CD4-positive, alpha-beta T cell (primary cell): ENCODE data around the gene CARS1. TPM values are rescaled to one million over a fixed set of nuclear protein-coding genes. Genes with fewer than 3 reads are reported as not detected.

Experiments
- ATAC-seq: fragments of 200-7000 bp; cut with Tn5 transposase; one replicate; pipeline ENCODE4 v1.10.0; 2022; ENCODE audit warnings: mild to moderate bottlenecking; ENCODE audit not compliant: poor library complexity
- CTCF ChIA-PET: fragments of 350-600 bp; sonication (Branson Sonifier 250); formaldehyde crosslinking; loops from one replicate; lab custom pipeline; 2021; ENCODE audit warnings: antibody characterized with exemption, inconsistent platforms; lab: Charles Lee
- POLR2A ChIA-PET: fragments of 350-600 bp; sonication (Branson Sonifier 250); formaldehyde crosslinking; loops from one replicate; lab custom pipeline; 2021; ENCODE audit warnings: antibody characterized with exemption, inconsistent platforms; lab: Charles Lee
- DNase-seq, 14 experiments: peaks; one replicate each; pipeline ENCODE4 v3.0.0-alpha.2; 2013 to 2020; ENCODE audit warnings: mixed read lengths in 2 of 14
- H3K27ac ChIP-seq, 2 donors: one replicate each; pipeline versions ENCODE4 v1.5.1 to v1.7.0; 2013; ENCODE audit warnings: low read length in 2 of 2, low read depth in 1 of 2, mild to moderate bottlenecking in 1 of 2
- H3K27me3 ChIP-seq, 2 experiments: 1 replicate in 1 of 2; 2 replicates in 1 of 2; pipeline versions ENCODE4 v1.6.1 to v1.7.0; 2013; ENCODE audit warnings: low read length in 2 of 2, control low read depth in 1 of 2, mild to moderate bottlenecking in 1 of 2, moderate library complexity in 1 of 2; ENCODE audit not compliant: insufficient read depth in 2 of 2, control insufficient read depth in 1 of 2
- H3K36me3 ChIP-seq: one replicate; pipeline ENCODE4 v1.6.1; 2013; ENCODE audit warnings: low read length, control low read depth; ENCODE audit not compliant: insufficient read depth
- H3K4me1 ChIP-seq: one replicate; pipeline ENCODE4 v1.6.1; 2013; ENCODE audit warnings: low read length, control low read depth; ENCODE audit not compliant: insufficient read depth
- H3K4me3 ChIP-seq: one replicate; pipeline ENCODE4 v1.5.1; 2013; ENCODE audit warnings: mild to moderate bottlenecking, low read length, moderate library complexity
- H3K9me3 ChIP-seq, 2 experiments: 1 replicate in 1 of 2; 2 replicates in 1 of 2; pipeline versions ENCODE4 v1.6.1 to v1.7.0; 2013; ENCODE audit warnings: low read length in 2 of 2, mild to moderate bottlenecking in 2 of 2, control low read depth in 1 of 2, moderate library complexity in 1 of 2; ENCODE audit not compliant: control insufficient read depth in 1 of 2, insufficient read depth in 1 of 2
- H3K27ac Mint-ChIP-seq: one replicate; pipeline ENCODE4 v1.8.0; 2020; ENCODE audit warnings: mixed read lengths
- H3K27me3 Mint-ChIP-seq: one replicate; pipeline ENCODE4 v1.8.0; 2021; ENCODE audit warnings: mixed read lengths
- H3K36me3 Mint-ChIP-seq: one replicate; pipeline ENCODE4 v1.8.0; 2021; ENCODE audit warnings: low read depth, mixed read lengths
- H3K4me1 Mint-ChIP-seq: one replicate; pipeline ENCODE4 v1.8.0; 2021; ENCODE audit warnings: low read depth, mixed read lengths
- H3K4me3 Mint-ChIP-seq: one replicate; pipeline ENCODE4 v1.8.0; 2020; ENCODE audit warnings: mild to moderate bottlenecking, mixed read lengths
- H3K9me3 Mint-ChIP-seq: one replicate; pipeline ENCODE4 v1.8.0; 2020; ENCODE audit warnings: mixed read lengths
- CTCF ChIP-seq: fragments of 200-600 bp; IDR thresholded peaks from one replicate; pipeline ENCODE4 v1.8.0; 2022; ENCODE audit warnings: antibody characterized with exemption, mild to moderate bottlenecking
- intact Hi-C, 2 experiments: fragments of 100-400 bp; cut with DNase I in 1 of 2; cut with micrococcal nuclease in 1 of 2; formaldehyde crosslinking; loops; one replicate each; pipeline versions ENCODE4 v1.15.1 to v1.9.0; 2023 to 2025; cut with DNase I, micrococcal nuclease
- total RNA-seq, 174 experiments: library from RNA in 2 of 174; stranded (reverse) in 2 of 174; gene quantifications; one replicate each; pipeline ENCODE4 v1.2.3 and lab custom pipeline; 2021 to 2026

CARS1 gene
- total RNA-seq, 2 experiments from 2014 or later, result 24.1 to 25.2 TPM

DNA sequence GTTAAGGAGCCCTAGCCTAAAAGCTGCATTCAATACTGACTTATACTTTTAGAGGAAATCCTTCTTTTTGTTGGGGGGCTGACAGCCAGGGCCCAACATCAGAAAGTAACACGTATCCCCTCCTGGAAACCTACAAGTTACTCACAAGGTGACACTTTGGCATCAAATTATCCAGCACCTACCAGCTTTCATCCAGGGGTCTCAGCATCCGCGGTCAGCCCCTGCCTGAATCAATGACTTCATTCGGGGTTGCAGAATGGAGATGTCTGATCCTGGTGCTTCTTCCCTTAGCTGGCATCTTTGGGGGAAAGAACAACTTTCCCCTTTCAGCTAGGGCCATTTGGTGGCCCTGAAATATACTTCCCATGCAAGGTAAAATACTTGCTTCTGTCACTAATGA is 59.8 kb downstream of the CARS1 start:
- Histone ChIP-seq H3K4me1 (peaks cover 7% of the 10 kb centered on the region), H3K36me3 (peaks cover 28% of the 10 kb centered on the region), H3K27ac (no peak overlapping the region), H3K4me3 (no peak overlapping the region), H3K9me3 (no peaks in the 10 kb centered on the region), H3K27me3 (no peaks in the 10 kb centered on the region)
- Mint-ChIP-seq H3K4me1 (no peaks in the 10 kb centered on the region), H3K27me3 (no peaks in the 10 kb centered on the region), H3K27ac (no peak overlapping the region), H3K9me3 (no peaks in the 10 kb centered on the region), H3K36me3 (peaks cover 27% of the 10 kb centered on the region), H3K4me3 (no peak overlapping the region)
- intact Hi-C loops, result loop anchor here in 1 of 2 experiments (5.0 kb wide), 1 partner anchor 735 kb away; no protein-coding TSS in a partner anchor
- CTCF ChIA-PET, result no interaction called here
- POLR2A ChIA-PET, result interaction anchor here (1.0 to 2.1 kb wide), 3 partner anchors 15 to 17 kb away, joined by 5 to 9 read pairs (median 6); no protein-coding TSS in a partner anchor
- no peak for TF ChIP-seq CTCF
- no peak for DNase-seq
- no peak for ATAC-seq

GRCh38 chr11:2996976-2997375 is 60.2 kb downstream of the CARS1 start:
- Mint-ChIP-seq H3K4me1 (no peaks in the 10 kb centered on the region), H3K9me3 (no peaks in the 10 kb centered on the region), H3K27me3 (no peaks in the 10 kb centered on the region), H3K4me3 (no peak overlapping the region), H3K27ac (no peak overlapping the region), H3K36me3 (peaks cover 27% of the 10 kb centered on the region)
- Histone ChIP-seq H3K9me3 (no peaks in the 10 kb centered on the region), H3K27ac (no peak overlapping the region), H3K4me1 (peaks cover 8% of the 10 kb centered on the region), H3K27me3 (no peaks in the 10 kb centered on the region), H3K36me3 (peaks cover 24% of the 10 kb centered on the region), H3K4me3 (no peak overlapping the region)
- no peak for TF ChIP-seq CTCF
- ChIA-PET POLR2A (interaction anchor here (1.0 kb wide), 1 partner anchor 17 kb away, joined by 5 read pairs; no protein-coding TSS in a partner anchor), CTCF (no interaction called here)
- intact Hi-C loops, result loop anchor here in 1 of 2 experiments (5.0 kb wide), 1 partner anchor 735 kb away; no protein-coding TSS in a partner anchor
- ATAC-seq (no peak), DNase-seq (no peak)

DNA sequence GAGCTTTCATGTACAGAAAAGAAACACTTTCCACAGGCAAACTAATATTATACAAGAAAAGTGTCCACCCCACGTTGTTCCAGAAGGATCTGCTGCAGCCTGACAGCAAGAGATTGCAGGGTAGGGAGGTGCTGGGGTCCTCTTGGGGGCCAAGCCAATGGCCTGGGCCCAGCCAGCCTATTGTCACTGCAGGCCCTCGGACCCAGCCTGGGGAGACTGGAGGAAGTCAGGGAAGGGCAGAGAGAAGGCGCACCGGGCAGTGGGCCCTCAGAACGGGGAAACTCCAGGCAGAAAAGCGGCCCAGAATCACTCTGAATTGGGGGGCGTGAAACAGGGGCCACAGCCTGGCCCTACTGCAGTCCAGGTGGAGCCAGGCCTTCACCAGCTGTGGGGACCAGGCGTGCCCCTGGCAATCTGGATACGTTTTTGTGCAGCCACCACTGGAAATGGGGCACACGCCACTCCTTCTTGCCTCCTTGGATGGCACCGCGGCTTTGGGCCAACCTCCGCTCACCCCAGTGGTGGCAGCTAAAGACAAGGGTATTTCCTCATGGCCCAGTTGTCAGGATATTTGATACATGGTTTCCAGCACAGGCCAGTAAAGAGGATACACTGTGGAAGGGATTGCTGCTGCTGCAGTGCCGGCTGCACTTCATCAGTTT is 61.2 kb downstream of the CARS1 start:
- no peak for DNase-seq
- H3K36me3 ChIP-seq, result peaks cover 15% of the 10 kb centered on the region
- no peak for TF ChIP-seq CTCF
- no peak for ATAC-seq
- H3K4me1 ChIP-seq, result peaks cover 8% of the 10 kb centered on the region
- Mint-ChIP-seq H3K36me3 (peaks cover 25% of the 10 kb centered on the region), H3K4me3 (no peak overlapping the region), H3K9me3 (no peaks in the 10 kb centered on the region), H3K27ac (no peak overlapping the region), H3K27me3 (no peaks in the 10 kb centered on the region), H3K4me1 (no peaks in the 10 kb centered on the region)
- ChIA-PET POLR2A (no interaction called here), CTCF (no interaction called here)
- no peaks in the 10 kb centered on the region for H3K9me3 ChIP-seq
- no peak overlapping the region for H3K4me3 ChIP-seq
- H3K27me3 ChIP-seq, result no peaks in the 10 kb centered on the region
- no peak overlapping the region for H3K27ac ChIP-seq
- intact Hi-C loops, result loop anchor here in 1 of 2 experiments (2.0 to 5.0 kb wide), 2 partner anchors 15 to 736 kb away; no protein-coding TSS in a partner anchor
